UCSD-AML1 (cell line): ENCODE data around the gene ASXL3.

ENCODE experiments used
- DNase-seq: peaks from one replicate; lab custom pipeline; 2025; ENCODE audit not compliant: unreplicated experiment; lab: John Stamatoyannopoulos, UW

The ASXL3 gene

GRCh38 chr18:33656889-33657448 lies 79.0 kb downstream of the ASXL3 start:
- DNase-seq, result no peak

- DNase-seq, result no peak
Observed at GRCh38 chr18:33660696-33661310, 82.8 kb downstream of the ASXL3 start.

GRCh38 chr18:33664241-33664874 lies 86.3 kb downstream of the ASXL3 start:
- no peak for DNase-seq

GRCh38 chr18:33665187-33665586 lies 87.2 kb downstream of the ASXL3 start:
- no peak for DNase-seq

- DNase-seq, result no peak
Observed at GRCh38 chr18:33665641-33666040, 87.6 kb downstream of the ASXL3 start.

GRCh38 chr18:33666915-33667314 lies 88.9 kb downstream of the ASXL3 start:
- peak; percentile 2 for DNase-seq

- DNase-seq, result no peak
Observed at GRCh38 chr18:33669589-33669988, 91.6 kb downstream of the ASXL3 start.

GRCh38 chr18:33670029-33670428 lies 92.0 kb downstream of the ASXL3 start:
- no peak for DNase-seq

GRCh38 chr18:33673689-33674088 lies 95.7 kb downstream of the ASXL3 start:
- no peak for DNase-seq

- no peak for DNase-seq
Observed at GRCh38 chr18:33676593-33676992, 98.6 kb downstream of the ASXL3 start.

GRCh38 chr18:33677891-33678290 lies 99.9 kb downstream of the ASXL3 start:
- DNase-seq, result no peak

GRCh38 chr18:33682436-33682835 lies 104.4 kb downstream of the ASXL3 start:
- no peak for DNase-seq

GRCh38 chr18:33694593-33694992 lies 116.6 kb downstream of the ASXL3 start:
- DNase-seq, result no peak

- DNase-seq, result no peak
Observed at GRCh38 chr18:33696332-33697162, 118.5 kb downstream of the ASXL3 start.

GRCh38 chr18:33697498-33697897 lies 119.5 kb downstream of the ASXL3 start:
- no peak for DNase-seq

- no peak for DNase-seq
Observed at GRCh38 chr18:33699372-33699771, 121.4 kb downstream of the ASXL3 start.

GRCh38 chr18:33700513-33700976 lies 122.5 kb downstream of the ASXL3 start:
- DNase-seq, result no peak

GRCh38 chr18:33702625-33703024 lies 124.6 kb downstream of the ASXL3 start:
- DNase-seq, result no peak

- DNase-seq, result no peak
Observed at GRCh38 chr18:33706391-33706790, 128.4 kb downstream of the ASXL3 start.

GRCh38 chr18:33708876-33709275 lies 130.9 kb downstream of the ASXL3 start:
- DNase-seq, result no peak

- no peak for DNase-seq
Observed at GRCh38 chr18:33710269-33710668, 132.2 kb downstream of the ASXL3 start.

GRCh38 chr18:33711514-33711913 lies 133.5 kb downstream of the ASXL3 start:
- DNase-seq, result no peak
